ENCODE results near the gene DHDH. TPM values are rescaled to one million over a fixed set of nuclear protein-coding genes. Genes with fewer than 3 reads are reported as not detected.
"Not testable (repeated sequence)": the region's sequence is repeated elsewhere in the genome, so short reads cannot be mapped to it uniquely, and the experiment has no call there.

DHDH gene
- total RNA-seq, 1 donor from 2014 or later = not detected

GRCh38 chr19:48915757-48916156 is 17.7 kb upstream of the DHDH start:
- DNase-seq (ENCODE audit: low read depth, low spot score) = no peak

- DNase-seq (ENCODE audit: low read depth, low spot score) = no peak
These were observed 15.4 kb upstream of the DHDH start for GRCh38 chr19:48918071-48918470.

- no peak for DNase-seq (ENCODE audit: low read depth, low spot score)
These were observed 14.7 kb upstream of the DHDH start for GRCh38 chr19:48918801-48919247.

GRCh38 chr19:48919271-48919670 is 14.2 kb upstream of the DHDH start:
- DNase-seq (ENCODE audit: low read depth, low spot score) = not testable (repeated sequence)

- no peak for DNase-seq (ENCODE audit: low read depth, low spot score)
These were observed 12.6 kb upstream of the DHDH start for GRCh38 chr19:48920949-48921348.

GRCh38 chr19:48921721-48922500 is 11.6 kb upstream of the DHDH start:
- no peak for DNase-seq (ENCODE audit: low read depth, low spot score)

- no peak for DNase-seq (ENCODE audit: low read depth, low spot score)
These were observed 10.7 kb upstream of the DHDH start for GRCh38 chr19:48922548-48923490.

- no peak for DNase-seq (ENCODE audit: low read depth, low spot score)
These were observed 8.2 kb upstream of the DHDH start for GRCh38 chr19:48925240-48925843.

- DNase-seq (ENCODE audit: low read depth, low spot score) = not testable (repeated sequence)
These were observed 7.6 kb upstream of the DHDH start for GRCh38 chr19:48925890-48926289.

- DNase-seq (ENCODE audit: low read depth, low spot score) = peak; percentile 79
These were observed 6.6 kb upstream of the DHDH start for GRCh38 chr19:48926909-48927308.

- DNase-seq (ENCODE audit: low read depth, low spot score) = not testable (repeated sequence)
These were observed 5.8 kb upstream of the DHDH start for GRCh38 chr19:48927692-48928091.

- no peak for DNase-seq (ENCODE audit: low read depth, low spot score)
These were observed 5.1 kb upstream of the DHDH start for GRCh38 chr19:48928164-48929025.

GRCh38 chr19:48934837-48935236 is 1.3 kb downstream of the DHDH start:
- DNase-seq (ENCODE audit: low read depth, low spot score) = no peak

GRCh38 chr19:48935864-48936263 is 2.4 kb downstream of the DHDH start:
- DNase-seq (ENCODE audit: low read depth, low spot score) = no peak

GRCh38 chr19:48938256-48938655 is 4.8 kb downstream of the DHDH start:
- no peak for DNase-seq (ENCODE audit: low read depth, low spot score)

- no peak for DNase-seq (ENCODE audit: low read depth, low spot score)
These were observed 7.4 kb downstream of the DHDH start for GRCh38 chr19:48940902-48941301.

- DNase-seq (ENCODE audit: low read depth, low spot score) = no peak
These were observed 9.6 kb downstream of the DHDH start for GRCh38 chr19:48943081-48943480.

- DNase-seq (ENCODE audit: low read depth, low spot score) = no peak
These were observed 11.9 kb downstream of the DHDH start for GRCh38 chr19:48945415-48945814.

GRCh38 chr19:48945817-48946216 is 12.3 kb downstream of the DHDH start:
- DNase-seq (ENCODE audit: low read depth, low spot score) = no peak

GRCh38 chr19:48946463-48947257 is 13.2 kb downstream of the DHDH start:
- no peak for DNase-seq (ENCODE audit: low read depth, low spot score)
